RWPE1 (cell line): ENCODE data around the gene PAK2.
A peak's percentile ranks its signal among the peaks of the same experiment; 100 is the strongest.

ENCODE experiments used
- CTCF ChIA-PET: fragments of 350-600 bp; sonication (Branson Sonifier 250); formaldehyde crosslinking; extraction: SDS; loops from one replicate; lab custom pipeline; 2021; lab: Yijun Ruan, JAX
- POLR2A ChIA-PET: fragments of 400-600 bp; formaldehyde crosslinking; extraction: SDS; loops from one replicate; lab custom pipeline; 2020; ENCODE audit warnings: antibody characterized with exemption; ENCODE audit not compliant: low non-redundant PET; lab: Yijun Ruan, JAX
- DNase-seq: peaks from one replicate; pipeline ENCODE4 v3.0.0; 2012; ENCODE audit warnings: low spot score
- H3K27ac ChIP-seq: fragments of 450-650 bp; 2 replicates; pipeline ENCODE4 v1.5.1; 2017
- CTCF ChIP-seq: fragments of 450-650 bp; conservative IDR thresholded peaks from 2 replicates; pipeline ENCODE4 v1.5.1; 2017; ENCODE audit warnings: low read depth, mild to moderate bottlenecking

The PAK2 gene

GRCh38 chr3:196774191-196774820 lies 34.6 kb downstream of the PAK2 start:
- POLR2A ChIA-PET = interaction anchor here (0.5 kb wide), 1 partner anchor 34 kb away, joined by 5 read pairs; no protein-coding TSS in a partner anchor

GRCh38 chr3:196774848-196775422 lies 35.3 kb downstream of the PAK2 start:
- no peak for TF ChIP-seq CTCF
- peak; percentile 34 for DNase-seq
- ChIA-PET CTCF (no interaction called here), POLR2A (interaction anchor here (0.5 kb wide), 1 partner anchor 35 kb away, joined by 5 read pairs; no protein-coding TSS in a partner anchor)
- peak overlapping the region; percentile 68 for H3K27ac ChIP-seq

More at GRCh38 chr3:196774191-196774820, 34.6 kb downstream of the PAK2 start:
- peak; percentile 52 for DNase-seq
- TF ChIP-seq CTCF = no peak
- peak overlapping the region; percentile 68 for H3K27ac ChIP-seq
- CTCF ChIA-PET = no interaction called here

GRCh38 chr3:196775938-196776337 lies 36.3 kb downstream of the PAK2 start:
- H3K27ac ChIP-seq = no peak overlapping the region
- ChIA-PET POLR2A (no interaction called here), CTCF (no interaction called here)
- DNase-seq = no peak
- no peak for TF ChIP-seq CTCF

GRCh38 chr3:196777836-196778235 lies 38.2 kb downstream of the PAK2 start:
- H3K27ac ChIP-seq = no peak overlapping the region
- TF ChIP-seq CTCF = no peak
- CTCF ChIA-PET = interaction anchor here (0.6 kb wide), 1 partner anchor 941 kb away, joined by 7 read pairs; no protein-coding TSS in a partner anchor
- POLR2A ChIA-PET = no interaction called here
- DNase-seq = no peak

GRCh38 chr3:196778755-196779154 lies 39.1 kb downstream of the PAK2 start:
- POLR2A ChIA-PET = no interaction called here
- no peak overlapping the region for H3K27ac ChIP-seq

GRCh38 chr3:196782511-196782910 lies 42.9 kb downstream of the PAK2 start:
- ChIA-PET CTCF (no interaction called here), POLR2A (no interaction called here)
- TF ChIP-seq CTCF = no peak
- DNase-seq = no peak
- no peak overlapping the region for H3K27ac ChIP-seq

More at GRCh38 chr3:196778755-196779154, 39.1 kb downstream of the PAK2 start:
- CTCF ChIA-PET = no interaction called here
- DNase-seq = no peak
- no peak for TF ChIP-seq CTCF
